HepG2 (cell line): Measurements from ENCODE around the gene ADAMTS4. TPM values are rescaled to one million over a fixed set of nuclear protein-coding genes. Genes with fewer than 3 reads are reported as not detected.

Source experiments
- DMAP1 ChIP-seq: IDR thresholded peaks from 2 replicates; pipeline ENCODE4 v1.6.1; 2016
- E2F2 ChIP-seq: sonication (generic); formaldehyde crosslinking; IDR thresholded peaks from 2 replicates; pipeline ENCODE4 v1.4.0; 2020; ENCODE audit warnings: missing genetic modification reagents, borderline replicate concordance
- MTA1 ChIP-seq: sonication (generic); formaldehyde crosslinking; IDR thresholded peaks from 2 replicates; pipeline ENCODE4 v1.4.0; 2020; ENCODE audit warnings: missing genetic modification reagents, mild to moderate bottlenecking, borderline replicate concordance
- PTBP1 ChIP-seq: fragments of 200-400 bp; formaldehyde crosslinking; IDR thresholded peaks from 2 replicates; pipeline ENCODE4 v1.6.1; 2018; ENCODE audit warnings: low read length, low read depth; ENCODE audit not compliant: poor library complexity, severe bottlenecking
- TARDBP ChIP-seq: sonication (generic); formaldehyde crosslinking; IDR thresholded peaks from 2 replicates; pipeline ENCODE4 v1.8.0; 2022; ENCODE audit warnings: mild to moderate bottlenecking, missing genetic modification reagents
- UBTF ChIP-seq: sonication (generic); formaldehyde crosslinking; IDR thresholded peaks from 2 replicates; pipeline ENCODE4 v1.4.0; 2020; ENCODE audit warnings: mild to moderate bottlenecking, missing genetic modification reagents
- XRCC5 ChIP-seq: fragments of 200-400 bp; formaldehyde crosslinking; optimal IDR thresholded peaks from 2 replicates; pipeline ENCODE3; 2017; ENCODE audit warnings: mild to moderate bottlenecking, low read length
- ZBTB40 ChIP-seq, 2 experiments: fragments of 450-650 bp in 1 of 2; sonication (generic) in 1 of 2; formaldehyde crosslinking in 1 of 2; IDR thresholded peaks; 2 replicates each; pipeline versions ENCODE4 v1.6.1 to v1.8.0; 2016 to 2022; ENCODE audit warnings: antibody characterized with exemption in 1 of 2, mild to moderate bottlenecking in 1 of 2, missing genetic modification reagents in 1 of 2
- ZFP62 ChIP-seq: sonication (generic); formaldehyde crosslinking; IDR thresholded peaks from 2 replicates; pipeline ENCODE4 v1.4.0; 2020; ENCODE audit warnings: missing genetic modification reagents
- ZFP91 ChIP-seq: sonication (generic); formaldehyde crosslinking; IDR thresholded peaks from 2 replicates; pipeline ENCODE4 v1.9.0; 2022; ENCODE audit warnings: missing genetic modification reagents, mild to moderate bottlenecking, borderline replicate concordance
- ZNF136 ChIP-seq: sonication (generic); formaldehyde crosslinking; IDR thresholded peaks from 2 replicates; pipeline ENCODE4 v1.8.1; 2022; ENCODE audit warnings: low read depth, mild to moderate bottlenecking, moderate library complexity, missing genetic modification reagents
- ZNF431 ChIP-seq: sonication (generic); formaldehyde crosslinking; IDR thresholded peaks from 2 replicates; pipeline ENCODE4 v1.9.0; 2022; ENCODE audit warnings: missing genetic modification reagents, low read depth, mild to moderate bottlenecking, borderline replicate concordance
- ZNF446 ChIP-seq: sonication (generic); formaldehyde crosslinking; IDR thresholded peaks from 2 replicates; pipeline ENCODE4 v1.5.0; 2020; ENCODE audit warnings: mild to moderate bottlenecking, missing genetic modification reagents
- ZNF569 ChIP-seq: sonication (generic); formaldehyde crosslinking; IDR thresholded peaks from 2 replicates; pipeline ENCODE4 v1.5.0; 2020; ENCODE audit warnings: mild to moderate bottlenecking, missing genetic modification reagents, moderate library complexity, borderline replicate concordance
- polyA plus RNA-seq, 8 experiments: library from polyadenylated mRNA; depleted of rRNA in 3 of 8; stranded (reverse) in 7 of 8; unstranded in 1 of 8; fragments of >200 nt; fragmentation: Illumina TruSeq in 4 of 8; extraction: Trizol in 4 of 8; gene quantifications; 2 replicates each; pipeline versions ENCODE4 v1.2.1 to v1.2.3, GENCODE V29; 2011 to 2016; ENCODE audit warnings: low read depth in 4 of 8, missing spikeins in 1 of 8, mixed read lengths in 1 of 8; ENCODE audit not compliant: insufficient read depth in 1 of 8
- total RNA-seq, 5 experiments: library from RNA; depleted of rRNA; stranded (reverse); fragments of >200 nt; fragmentation: Illumina TruSeq; extraction: Trizol; gene quantifications; 2 replicates each; pipeline ENCODE4 v1.2.3, GENCODE V29; 2016; ENCODE audit warnings: low read depth in 1 of 5

ADAMTS4 gene
- total and polyA plus RNA-seq, 2 of the 13 experiments (the other 11 are each of a cell fraction or from before 2014, with no cell fraction given) = 0.51 to 1.7 TPM

GRCh38 chr1:161198194-161198896 lies 509 bp downstream of the ADAMTS4 start (continued):
- no peak for TF ChIP-seq ZBTB40 (IDR thresholded peaks at IDR 0.05)
- no peak for TF ChIP-seq ZBTB40 (CRISPR knock-in tag; IDR thresholded peaks at IDR 0.05)
- no peak for TF ChIP-seq ZNF446 (CRISPR knock-in tag)
- peak; percentile 52 for TF ChIP-seq UBTF (CRISPR knock-in tag)
- TF ChIP-seq ZNF569 (CRISPR knock-in tag) = no peak
- TF ChIP-seq PTBP1 = no peak
- no peak for TF ChIP-seq E2F2 (CRISPR knock-in tag)
- TF ChIP-seq ZFP62 (CRISPR knock-in tag) = no peak
- TF ChIP-seq TARDBP = no peak
- peak; percentile 59; the same call in 1 of the 2 replicates for TF ChIP-seq MTA1 (CRISPR knock-in tag)
- TF ChIP-seq ZFP91 (CRISPR knock-in tag) = peak; percentile 36; the same call in 1 of the 2 replicates
- peak; percentile 34 for TF ChIP-seq XRCC5
- no peak for TF ChIP-seq ZNF136 (CRISPR knock-in tag)
- TF ChIP-seq DMAP1 (CRISPR knock-in tag) = no peak
- TF ChIP-seq ZNF431 (CRISPR knock-in tag) = no peak
